ENCODE results near the gene KRI1. TPM values are rescaled to one million over a fixed set of nuclear protein-coding genes. Genes with fewer than 3 reads are reported as not detected.

Gene KRI1
- total and polyA plus RNA-seq, 2 donors (not counting 3 experiments of a cell fraction or from before 2014, with no cell fraction given): 6.7 to 25.7 TPM

- H3K4me3 ChIP-seq (replicated peaks in 1 of 3; ENCODE audit: insufficient read depth in 1 of 3, low read depth in 1 of 3, low read length in 3 of 3): no peak within 1 kb of the TSS
- CTCF ChIA-PET: interaction anchor here (1.8 to 9.1 kb wide), 2 partner anchors 59 to 112 kb away, joined by 8 to 654 read pairs; no protein-coding TSS in a partner anchor
- no peak within 1 kb of the TSS for H3K4me2 ChIP-seq (ENCODE audit: insufficient read depth, low read length)
- no peak within 1 kb of the TSS for H2AFZ ChIP-seq (ENCODE audit: low read depth, low read length)
- H3K79me2 ChIP-seq (ENCODE audit: control insufficient read depth, insufficient read depth, low read length): no peaks in the 10 kb centered on the region
- dilution Hi-C loops (cut with MboI; ENCODE audit: extremely low pct_ligation_motif_present, low sequenced_read_pairs): no loop called here
- intact Hi-C loops (cut with micrococcal nuclease): no loop called here
- no peaks in the 10 kb centered on the region for H3K9me1 ChIP-seq (replicated peaks; ENCODE audit: control insufficient read depth, extremely low read depth, insufficient read depth, low read length)
- H4K20me1 ChIP-seq (replicated peaks; ENCODE audit: control insufficient read depth, extremely low read depth, insufficient read depth, low read length): no peaks in the 10 kb centered on the region
- no peak within 1 kb of the TSS for H3K27ac ChIP-seq (ENCODE audit: insufficient read depth, low read depth, low read length)
- TF ChIP-seq POLR2AphosphoS5 (IDR thresholded peaks at IDR 0.05; ENCODE audit: insufficient read depth, low read depth, low read length) (no peak), EZH2 (IDR thresholded peaks at IDR 0.05; ENCODE audit: borderline replicate concordance, low read depth, low read length, severe bottlenecking) (peak; percentile 78)
- DNase-seq (ENCODE audit: low read depth, low spot score) (no peak), FAIRE-seq (no peak)
- POLR2A ChIA-PET: no interaction called here
- no peak within 1 kb of the TSS for H3K9ac ChIP-seq (replicated peaks; ENCODE audit: extremely low read depth, insufficient read depth, low read length)
- no peaks in the 10 kb centered on the region for H3K4me1 ChIP-seq (ENCODE audit: control insufficient read depth, extremely low read depth, insufficient read depth, low read length)
- H3K9me3 ChIP-seq (replicated peaks; ENCODE audit: control insufficient read depth, insufficient read depth, low read length): no peaks in the 10 kb centered on the region
- H3K27me3 ChIP-seq (ENCODE audit: control insufficient read depth in 2 of 2, insufficient read depth in 2 of 2, low read length in 2 of 2): peaks cover 10% of the 10 kb centered on the region in 2 experiments
- H3K36me3 ChIP-seq (ENCODE audit: control insufficient read depth in 2 of 2, extremely low read depth in 1 of 2, insufficient read depth in 2 of 2, low read length in 2 of 2): no peaks in the 10 kb centered on the region
- BruUV-seq (replicated peaks): no TSS peak
Observed at GRCh38 chr19:10587022-10587838, 21.4 kb upstream of the KRI1 start, which contains the start of gene AP1M2. Gene AP1M2 (minus strand): TSS chr19:10587312. CDS start chr19:10587231, 81 bp downstream.

GRCh38 chr19:10586396-10586795, 20.6 kb upstream of the KRI1 start:
- no TSS peak for BruUV-seq (replicated peaks)
- H3K9me1 ChIP-seq (replicated peaks; ENCODE audit: control insufficient read depth, extremely low read depth, insufficient read depth, low read length): no peaks in the 10 kb centered on the region
- H3K27me3 ChIP-seq (ENCODE audit: control insufficient read depth in 2 of 2, insufficient read depth in 2 of 2, low read length in 2 of 2): peaks cover 10% of the 10 kb centered on the region in 2 experiments
- no peak overlapping the region for H2AFZ ChIP-seq (ENCODE audit: low read depth, low read length)
- no peak overlapping the region for H3K4me3 ChIP-seq (replicated peaks in 1 of 3; ENCODE audit: insufficient read depth in 1 of 3, low read depth in 1 of 3, low read length in 3 of 3)
- no peak overlapping the region for H3K9ac ChIP-seq (replicated peaks; ENCODE audit: extremely low read depth, insufficient read depth, low read length)
- H3K27ac ChIP-seq (ENCODE audit: insufficient read depth, low read depth, low read length): no peak overlapping the region
- H3K36me3 ChIP-seq (ENCODE audit: control insufficient read depth in 2 of 2, extremely low read depth in 1 of 2, insufficient read depth in 2 of 2, low read length in 2 of 2): no peaks in the 10 kb centered on the region
- no peaks in the 10 kb centered on the region for H3K79me2 ChIP-seq (ENCODE audit: control insufficient read depth, insufficient read depth, low read length)
- DNase-seq (ENCODE audit: low read depth, low spot score) (no peak), FAIRE-seq (no peak)
- dilution Hi-C loops (cut with MboI; ENCODE audit: extremely low pct_ligation_motif_present, low sequenced_read_pairs): no loop called here
- H3K4me1 ChIP-seq (ENCODE audit: control insufficient read depth, extremely low read depth, insufficient read depth, low read length): no peaks in the 10 kb centered on the region
- H4K20me1 ChIP-seq (replicated peaks; ENCODE audit: control insufficient read depth, extremely low read depth, insufficient read depth, low read length): no peaks in the 10 kb centered on the region
- ChIA-PET CTCF (interaction anchor here (0.7 to 9.1 kb wide), 3 partner anchors 60 to 409 kb away, joined by 3 to 654 read pairs (median 8); no protein-coding TSS in a partner anchor), POLR2A (interaction anchor here (0.7 kb wide), 1 partner anchor 109 kb away, joined by 3 read pairs; no protein-coding TSS in a partner anchor)
- intact Hi-C loops (cut with micrococcal nuclease): no loop called here
- TF ChIP-seq FOS (IDR thresholded peaks at IDR 0.05; ENCODE audit: borderline replicate concordance, insufficient read depth, low read length): no peak
- TF ChIP-seq MAX (IDR thresholded peaks at IDR 0.05; ENCODE audit: insufficient read depth, insufficient read length): no peak
- no peak for TF ChIP-seq JUN (IDR thresholded peaks at IDR 0.05; ENCODE audit: borderline replicate concordance, insufficient read depth, insufficient read length, low read depth)
- TF ChIP-seq MYC (IDR thresholded peaks at IDR 0.05; ENCODE audit: low read depth, low read length): no peak
- TF ChIP-seq POLR2AphosphoS5 (IDR thresholded peaks at IDR 0.05; ENCODE audit: insufficient read depth, low read depth, low read length): no peak
- TF ChIP-seq GATA2 (IDR thresholded peaks at IDR 0.05; ENCODE audit: insufficient read depth, insufficient read length, low read depth, low read length): no peak
- TF ChIP-seq EZH2 (IDR thresholded peaks at IDR 0.05; ENCODE audit: borderline replicate concordance, low read depth, low read length, severe bottlenecking): no peak
- no peak for TF ChIP-seq POLR2A (IDR thresholded peaks at IDR 0.05; ENCODE audit: low read depth, low read length)
- TF ChIP-seq, protein P1, sequence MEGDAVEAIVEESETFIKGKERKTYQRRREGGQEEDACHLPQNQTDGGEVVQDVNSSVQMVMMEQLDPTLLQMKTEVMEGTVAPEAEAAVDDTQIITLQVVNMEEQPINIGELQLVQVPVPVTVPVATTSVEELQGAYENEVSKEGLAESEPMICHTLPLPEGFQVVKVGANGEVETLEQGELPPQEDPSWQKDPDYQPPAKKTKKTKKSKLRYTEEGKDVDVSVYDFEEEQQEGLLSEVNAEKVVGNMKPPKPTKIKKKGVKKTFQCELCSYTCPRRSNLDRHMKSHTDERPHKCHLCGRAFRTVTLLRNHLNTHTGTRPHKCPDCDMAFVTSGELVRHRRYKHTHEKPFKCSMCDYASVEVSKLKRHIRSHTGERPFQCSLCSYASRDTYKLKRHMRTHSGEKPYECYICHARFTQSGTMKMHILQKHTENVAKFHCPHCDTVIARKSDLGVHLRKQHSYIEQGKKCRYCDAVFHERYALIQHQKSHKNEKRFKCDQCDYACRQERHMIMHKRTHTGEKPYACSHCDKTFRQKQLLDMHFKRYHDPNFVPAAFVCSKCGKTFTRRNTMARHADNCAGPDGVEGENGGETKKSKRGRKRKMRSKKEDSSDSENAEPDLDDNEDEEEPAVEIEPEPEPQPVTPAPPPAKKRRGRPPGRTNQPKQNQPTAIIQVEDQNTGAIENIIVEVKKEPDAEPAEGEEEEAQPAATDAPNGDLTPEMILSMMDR (IDR thresholded peaks at IDR 0.05; ENCODE audit: extremely low read depth in 1 of 2, insufficient read depth in 1 of 2, low read depth in 1 of 2, low read length in 2 of 2): no peak
- no peaks in the 10 kb centered on the region for H3K9me3 ChIP-seq (replicated peaks; ENCODE audit: control insufficient read depth, insufficient read depth, low read length)
- no peak overlapping the region for H3K4me2 ChIP-seq (ENCODE audit: insufficient read depth, low read length)
